Activated CD8-positive, alpha-beta memory T cell treated with anti-CD3 and anti-CD28 coated beads, Interleukin-2, amount 50 U/mL, for 1 hour (primary cell): ENCODE measurements around the gene ELL2.
"Not testable (repeated sequence)": the region's sequence is repeated elsewhere in the genome, so short reads cannot be mapped to it uniquely, and the experiment has no call there.

Experiments used
- DNase-seq: peaks from one replicate; pipeline ENCODE4 v3.0.0-alpha.2; 2020; ENCODE audit errors: extremely low read depth

Gene ELL2

DNA sequence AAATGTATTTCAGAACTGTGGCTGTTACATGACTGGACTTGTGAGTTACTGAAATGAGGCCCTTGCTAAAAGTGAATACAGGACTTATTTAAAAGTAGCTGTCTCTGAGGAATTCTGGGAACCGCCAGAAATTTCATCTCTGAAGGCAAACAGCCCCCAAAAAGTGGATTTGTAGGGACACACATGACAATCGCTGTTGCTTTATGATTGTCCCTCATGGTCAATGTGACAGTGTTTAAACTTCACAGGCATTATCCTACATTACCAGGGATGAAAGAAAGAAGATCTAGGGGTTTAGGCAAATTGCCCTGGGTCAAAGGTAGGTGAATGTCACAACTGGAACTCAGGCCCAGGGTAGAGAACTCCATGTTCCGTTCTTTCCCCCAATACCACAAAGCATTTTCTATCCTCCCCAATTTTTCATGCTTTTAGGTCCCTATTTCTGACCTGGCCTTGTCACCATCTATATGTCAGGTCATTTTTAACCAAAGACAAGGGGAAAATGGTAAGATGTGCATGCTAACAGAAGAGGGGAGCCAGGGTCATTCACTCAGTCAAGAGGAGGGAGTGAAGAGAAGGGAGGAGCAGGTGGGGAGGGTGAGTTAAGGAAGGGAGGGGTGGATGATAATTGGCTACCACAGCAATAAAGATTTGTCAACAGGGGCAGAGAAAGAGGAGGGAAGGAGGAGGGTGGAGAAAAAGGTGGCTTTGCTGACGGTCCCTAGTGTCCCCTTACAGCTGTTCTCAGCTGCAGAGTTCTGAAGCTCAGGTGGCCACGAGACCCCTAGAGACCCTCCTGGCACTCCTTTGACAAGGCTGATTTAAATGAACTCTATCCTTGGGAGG is 81.3 kb downstream of the ELL2 start:
- DNase-seq, result no peak

DNA sequence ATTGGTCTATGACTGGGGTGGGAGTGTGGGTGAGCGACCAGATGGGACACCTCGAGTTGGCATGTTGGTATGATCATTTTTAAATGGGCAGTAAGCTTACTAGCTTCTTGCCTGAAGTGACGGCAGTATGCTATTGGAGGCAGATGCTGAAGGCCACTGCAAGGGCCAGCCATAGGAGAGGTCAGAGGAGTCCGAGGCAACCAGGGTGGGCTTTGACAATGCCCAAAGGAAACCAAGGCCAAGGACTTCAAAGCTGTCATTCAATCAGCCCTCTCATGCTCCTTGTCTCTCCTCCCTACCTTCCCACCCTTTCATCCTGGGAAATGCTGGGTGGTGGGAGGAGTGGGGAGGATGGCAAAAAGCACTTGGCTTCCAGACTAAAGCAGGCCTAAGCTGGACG is 82.0 kb downstream of the ELL2 start:
- no peak for DNase-seq

- DNase-seq, result no peak
Measured at GRCh38 chr5:95878417-95879323, 83.0 kb downstream of the ELL2 start.

- DNase-seq, result no peak
Measured at GRCh38 chr5:95876782-95877181, 84.9 kb downstream of the ELL2 start.

DNA sequence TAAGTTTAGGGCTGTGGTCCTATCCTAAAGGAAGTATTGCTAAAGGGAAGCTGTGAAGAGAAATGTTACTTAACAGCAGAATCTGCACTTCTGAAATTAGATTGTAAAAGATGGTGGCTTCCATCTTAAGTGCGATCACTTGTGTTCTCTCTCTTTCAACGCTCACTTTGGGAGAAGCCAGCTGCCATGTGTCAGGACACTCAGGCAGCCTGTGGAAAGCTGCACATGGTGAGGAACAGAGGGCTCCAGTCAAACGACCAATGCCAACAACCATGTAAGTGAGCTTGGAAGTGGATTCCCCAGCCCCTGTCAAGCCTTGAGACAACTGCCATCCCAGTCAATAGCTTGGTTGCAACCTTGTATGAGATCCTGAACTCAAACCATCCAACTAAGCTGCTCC is 87.4 kb downstream of the ELL2 start:
- DNase-seq, result no peak

GRCh38 chr5:95873351-95873750 is 88.3 kb downstream of the ELL2 start:
- DNase-seq, result no peak

- DNase-seq, result no peak
Measured at GRCh38 chr5:95872346-95873268, 89.0 kb downstream of the ELL2 start.

- DNase-seq, result no peak
Measured at GRCh38 chr5:95871146-95871806, 90.4 kb downstream of the ELL2 start.

DNA sequence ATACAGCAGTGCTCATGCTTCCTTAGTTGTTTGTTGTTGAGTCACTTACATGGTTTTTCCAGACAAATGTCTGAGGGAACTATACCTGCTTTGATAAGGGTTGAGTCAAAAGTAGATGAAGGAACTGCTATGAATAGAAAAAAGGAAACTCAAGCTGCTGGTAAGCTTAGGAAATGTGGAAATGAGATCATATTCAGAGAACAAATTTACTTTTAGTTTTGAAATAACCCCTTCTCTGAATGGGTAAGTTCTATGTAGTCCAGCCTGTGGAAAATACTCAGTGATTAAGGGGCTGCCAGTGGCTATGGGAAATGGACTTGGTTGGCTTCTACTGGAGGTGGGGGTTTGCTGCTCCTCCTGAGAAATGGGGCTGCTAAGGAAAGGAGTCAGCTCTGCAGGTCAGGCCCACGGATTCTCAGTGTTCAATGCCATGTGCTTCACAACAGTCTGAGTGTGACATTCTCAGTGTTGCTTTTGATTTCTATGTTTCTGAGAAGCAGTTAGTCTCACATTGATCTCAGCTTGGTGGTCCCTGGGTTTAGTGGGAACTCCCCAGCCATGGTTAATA is 91.5 kb downstream of the ELL2 start:
- no peak for DNase-seq

GRCh38 chr5:95869173-95869855 is 92.3 kb downstream of the ELL2 start:
- not testable (repeated sequence) for DNase-seq

DNA sequence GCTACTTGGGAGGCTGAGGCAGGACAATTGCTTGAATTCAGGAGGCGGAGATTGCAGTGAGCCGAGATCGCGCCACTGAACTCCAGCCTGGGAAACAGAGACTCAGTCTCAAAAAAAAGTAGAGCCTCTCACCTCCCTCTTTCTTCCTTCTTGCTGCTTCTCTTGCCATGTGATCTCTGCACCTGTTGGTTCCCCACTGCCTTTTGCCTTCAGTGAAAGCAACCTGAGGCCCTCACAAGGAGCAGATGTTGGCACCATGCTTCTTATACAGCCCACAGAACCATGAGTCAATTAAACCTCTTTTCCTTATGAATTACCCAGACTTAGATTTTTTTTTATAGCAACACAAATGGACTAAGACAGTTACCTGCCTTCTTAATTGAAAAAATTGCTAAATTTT is 93.5 kb downstream of the ELL2 start:
- DNase-seq, result no peak

- DNase-seq, result no peak
Measured at GRCh38 chr5:95866435-95867040, 95.1 kb downstream of the ELL2 start.

DNA sequence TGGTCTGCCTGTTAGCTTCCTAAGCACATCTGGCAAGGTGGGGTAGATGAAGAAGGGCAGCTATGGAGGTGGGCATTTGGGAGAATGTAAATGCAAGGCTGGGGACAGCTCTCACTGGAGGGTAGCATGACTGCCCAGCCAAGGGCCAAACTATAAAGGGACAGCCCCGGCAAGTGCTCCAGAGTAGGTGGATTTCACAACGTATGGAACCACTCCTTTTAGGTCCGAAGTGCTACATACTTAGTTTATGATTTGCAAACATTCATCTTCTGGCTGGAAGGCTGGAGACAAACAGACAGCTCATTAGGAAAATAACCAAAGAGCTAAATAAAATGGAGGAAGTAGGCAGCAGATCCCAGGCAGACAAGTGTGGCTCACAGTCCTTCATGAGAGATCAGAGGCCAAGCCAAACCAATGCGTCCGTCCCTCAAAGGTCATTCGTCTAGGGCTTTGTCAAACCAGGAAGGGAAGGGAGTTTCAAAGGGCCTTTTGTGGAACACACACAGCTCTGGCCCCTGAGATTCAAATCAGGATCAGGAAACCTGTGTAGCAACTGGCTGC is 96.6 kb downstream of the ELL2 start:
- DNase-seq, result no peak

GRCh38 chr5:95864456-95864855 is 97.2 kb downstream of the ELL2 start:
- DNase-seq, result no peak

DNA sequence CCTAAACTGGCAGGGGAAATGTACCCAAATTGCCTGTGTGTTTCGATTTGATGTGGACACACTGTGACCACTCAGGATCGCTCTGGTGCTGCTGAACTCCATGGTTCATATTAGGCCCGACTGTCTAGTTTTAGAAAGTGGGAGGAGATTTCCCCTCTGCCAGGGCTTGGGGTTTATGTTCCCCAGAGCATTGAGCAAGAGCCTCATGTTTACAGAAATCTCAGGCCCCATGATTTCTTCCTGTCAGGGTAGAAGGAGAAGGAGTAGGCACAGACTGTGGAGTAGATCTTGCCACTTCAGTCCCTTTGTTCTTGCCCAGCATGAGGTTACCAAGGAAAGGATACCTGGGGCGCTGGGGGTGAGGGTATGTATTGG is 98.3 kb downstream of the ELL2 start:
- DNase-seq, result no peak

- no peak for DNase-seq
Measured at GRCh38 chr5:95862671-95863382, 98.8 kb downstream of the ELL2 start.

DNA sequence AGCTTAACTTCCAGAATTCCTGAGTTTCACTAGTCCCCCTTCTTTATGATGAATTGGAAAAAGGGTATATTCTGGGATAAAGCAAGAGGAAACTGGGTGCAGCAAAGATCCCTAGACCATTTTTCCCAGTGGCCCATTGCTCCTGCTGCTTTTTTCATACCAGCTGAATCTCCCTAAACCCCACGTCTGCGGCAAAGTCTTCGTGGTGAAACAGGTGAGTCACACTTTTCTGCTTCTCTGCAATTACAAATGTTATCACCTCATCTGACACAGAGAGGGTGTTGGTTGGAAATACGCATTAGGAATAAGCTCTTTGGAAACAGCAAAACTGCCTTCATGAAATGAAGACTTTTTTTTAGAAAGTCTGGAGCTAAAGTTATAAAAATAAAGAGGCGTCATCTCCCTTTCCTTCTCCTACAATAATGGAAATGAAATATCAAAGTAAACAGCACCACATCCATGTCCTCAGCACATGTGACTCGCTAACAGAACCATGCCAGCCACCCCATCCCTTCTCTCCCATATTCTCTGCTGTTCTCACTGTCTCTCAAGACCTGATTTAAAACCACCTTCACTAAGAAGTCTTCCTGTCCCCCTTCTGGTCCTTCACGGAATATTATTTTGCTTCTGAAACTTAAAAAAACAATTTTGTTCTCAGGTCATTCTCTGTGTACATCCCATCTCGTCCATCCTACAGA is 99.6 kb downstream of the ELL2 start:
- no peak for DNase-seq

- DNase-seq, result no peak
Measured at GRCh38 chr5:95861221-95861863, 100.3 kb downstream of the ELL2 start.
